ENCODE measurements around the gene ERICH6B. TPM values are rescaled to one million over a fixed set of nuclear protein-coding genes. Genes with fewer than 3 reads are reported as not detected.
A peak's percentile ranks its signal among the peaks of the same experiment; 100 is the strongest.

Gene ERICH6B
- total RNA-seq, 1 experiment from 2014 or later: not detected

- Histone ChIP-seq H3K9me3 (ENCODE audit: low read length) (no peaks in the 10 kb centered on the region), H2AFZ (ENCODE audit: low read length) (no peak overlapping the region), H3K36me3 (ENCODE audit: insufficient read depth, low read length) (no peaks in the 10 kb centered on the region), H4K20me1 (ENCODE audit: insufficient read depth, low read depth, low read length) (no peaks in the 10 kb centered on the region), H3K4me3 (ENCODE audit: low read length) (no peak overlapping the region), H3K4me1 (ENCODE audit: low read length) (no peaks in the 10 kb centered on the region), H3K27me3 (ENCODE audit: low read length) (no peaks in the 10 kb centered on the region), H3K9ac (ENCODE audit: low read length) (no peak overlapping the region), H3K4me2 (ENCODE audit: low read depth, low read length, poor library complexity, severe bottlenecking) (no peak overlapping the region), H3K79me2 (ENCODE audit: low read length) (no peaks in the 10 kb centered on the region), H3K27ac (ENCODE audit: low read length) (no peak overlapping the region), H3K9me2 (replicated peaks; ENCODE audit: insufficient read depth, low read length) (no peaks in the 10 kb centered on the region)
- DNase-seq: no peak
Measured at GRCh38 chr13:45576466-45576865, 39.1 kb downstream of the ERICH6B start.

GRCh38 chr13:45575830-45576180, 39.7 kb downstream of the ERICH6B start:
- Histone ChIP-seq H3K79me2 (ENCODE audit: low read length) (no peaks in the 10 kb centered on the region), H3K9me2 (replicated peaks; ENCODE audit: insufficient read depth, low read length) (no peaks in the 10 kb centered on the region), H3K9me3 (ENCODE audit: low read length) (no peaks in the 10 kb centered on the region), H3K27me3 (ENCODE audit: low read length) (no peaks in the 10 kb centered on the region), H3K4me1 (ENCODE audit: low read length) (no peaks in the 10 kb centered on the region), H3K27ac (ENCODE audit: low read length) (no peak overlapping the region), H2AFZ (ENCODE audit: low read length) (no peak overlapping the region), H3K36me3 (ENCODE audit: insufficient read depth, low read length) (no peaks in the 10 kb centered on the region), H3K4me2 (ENCODE audit: low read depth, low read length, poor library complexity, severe bottlenecking) (no peak overlapping the region), H3K4me3 (ENCODE audit: low read length) (no peak overlapping the region), H3K9ac (ENCODE audit: low read length) (no peak overlapping the region), H4K20me1 (ENCODE audit: insufficient read depth, low read depth, low read length) (no peaks in the 10 kb centered on the region)
- no peak for DNase-seq

GRCh38 chr13:45575146-45575829, 40.3 kb downstream of the ERICH6B start:
- no peaks in the 10 kb centered on the region for H3K4me1 ChIP-seq (ENCODE audit: low read length)
- DNase-seq: no peak
- no peak overlapping the region for H3K4me3 ChIP-seq (ENCODE audit: low read length)
- no peaks in the 10 kb centered on the region for H4K20me1 ChIP-seq (ENCODE audit: insufficient read depth, low read depth, low read length)
- no peaks in the 10 kb centered on the region for H3K9me3 ChIP-seq (ENCODE audit: low read length)
- no peak overlapping the region for H3K9ac ChIP-seq (ENCODE audit: low read length)
- H3K79me2 ChIP-seq (ENCODE audit: low read length): no peaks in the 10 kb centered on the region
- no peak overlapping the region for H2AFZ ChIP-seq (ENCODE audit: low read length)
- no peaks in the 10 kb centered on the region for H3K36me3 ChIP-seq (ENCODE audit: insufficient read depth, low read length)
- H3K27ac ChIP-seq (ENCODE audit: low read length): no peak overlapping the region
- no peak overlapping the region for H3K4me2 ChIP-seq (ENCODE audit: low read depth, low read length, poor library complexity, severe bottlenecking)
- H3K27me3 ChIP-seq (ENCODE audit: low read length): no peaks in the 10 kb centered on the region
- no peaks in the 10 kb centered on the region for H3K9me2 ChIP-seq (replicated peaks; ENCODE audit: insufficient read depth, low read length)

- H3K9me3 ChIP-seq (ENCODE audit: low read length): no peaks in the 10 kb centered on the region
- DNase-seq: peak; percentile 11
- no peaks in the 10 kb centered on the region for H3K9me2 ChIP-seq (replicated peaks; ENCODE audit: insufficient read depth, low read length)
- no peak overlapping the region for H3K4me2 ChIP-seq (ENCODE audit: low read depth, low read length, poor library complexity, severe bottlenecking)
- H3K4me3 ChIP-seq (ENCODE audit: low read length): no peak overlapping the region
- no peaks in the 10 kb centered on the region for H3K4me1 ChIP-seq (ENCODE audit: low read length)
- H3K9ac ChIP-seq (ENCODE audit: low read length): no peak overlapping the region
- H3K27me3 ChIP-seq (ENCODE audit: low read length): no peaks in the 10 kb centered on the region
- H3K27ac ChIP-seq (ENCODE audit: low read length): no peak overlapping the region
- no peaks in the 10 kb centered on the region; the same call in 1 of the 2 replicates for H3K36me3 ChIP-seq (ENCODE audit: insufficient read depth, low read length)
- no peak overlapping the region for H2AFZ ChIP-seq (ENCODE audit: low read length)
- no peaks in the 10 kb centered on the region for H4K20me1 ChIP-seq (ENCODE audit: insufficient read depth, low read depth, low read length)
- no peaks in the 10 kb centered on the region for H3K79me2 ChIP-seq (ENCODE audit: low read length)
Measured at GRCh38 chr13:45565331-45565730, 50.2 kb downstream of the ERICH6B start.

- H3K9me2 ChIP-seq (replicated peaks; ENCODE audit: insufficient read depth, low read length): no peaks in the 10 kb centered on the region
- DNase-seq: peak; percentile 27
- no peak overlapping the region for H3K4me2 ChIP-seq (ENCODE audit: low read depth, low read length, poor library complexity, severe bottlenecking)
- no peaks in the 10 kb centered on the region for H3K9me3 ChIP-seq (ENCODE audit: low read length)
- H3K4me1 ChIP-seq (ENCODE audit: low read length): no peaks in the 10 kb centered on the region
- H3K9ac ChIP-seq (ENCODE audit: low read length): no peak overlapping the region
- H4K20me1 ChIP-seq (ENCODE audit: insufficient read depth, low read depth, low read length): no peaks in the 10 kb centered on the region
- no peaks in the 10 kb centered on the region; the same call in 1 of the 2 replicates for H3K36me3 ChIP-seq (ENCODE audit: insufficient read depth, low read length)
- no peak overlapping the region for H2AFZ ChIP-seq (ENCODE audit: low read length)
- no peak overlapping the region for H3K27ac ChIP-seq (ENCODE audit: low read length)
- no peak overlapping the region for H3K4me3 ChIP-seq (ENCODE audit: low read length)
- H3K79me2 ChIP-seq (ENCODE audit: low read length): no peaks in the 10 kb centered on the region
- H3K27me3 ChIP-seq (ENCODE audit: low read length): no peaks in the 10 kb centered on the region
Measured at GRCh38 chr13:45564133-45564776, 51.3 kb downstream of the ERICH6B start.

- no peaks in the 10 kb centered on the region for H3K36me3 ChIP-seq (ENCODE audit: insufficient read depth, low read length)
- H2AFZ ChIP-seq (ENCODE audit: low read length): no peak overlapping the region
- no peaks in the 10 kb centered on the region for H3K27me3 ChIP-seq (ENCODE audit: low read length)
- H3K4me1 ChIP-seq (ENCODE audit: low read length): no peaks in the 10 kb centered on the region
- no peaks in the 10 kb centered on the region for H3K9me3 ChIP-seq (ENCODE audit: low read length)
- H3K79me2 ChIP-seq (ENCODE audit: low read length): no peaks in the 10 kb centered on the region
- peak; percentile 26 for DNase-seq
- no peaks in the 10 kb centered on the region for H4K20me1 ChIP-seq (ENCODE audit: insufficient read depth, low read depth, low read length)
- H3K4me3 ChIP-seq (ENCODE audit: low read length): no peak overlapping the region
- no peak overlapping the region for H3K4me2 ChIP-seq (ENCODE audit: low read depth, low read length, poor library complexity, severe bottlenecking)
- H3K9ac ChIP-seq (ENCODE audit: low read length): no peak overlapping the region
- H3K27ac ChIP-seq (ENCODE audit: low read length): no peak overlapping the region
- no peaks in the 10 kb centered on the region for H3K9me2 ChIP-seq (replicated peaks; ENCODE audit: insufficient read depth, low read length)
Measured at GRCh38 chr13:45554604-45555109, 60.9 kb downstream of the ERICH6B start.

GRCh38 chr13:45548281-45548680, 67.3 kb downstream of the ERICH6B start:
- H3K4me1 ChIP-seq (ENCODE audit: low read length): peaks cover 10% of the 10 kb centered on the region
- no peak overlapping the region for H3K27ac ChIP-seq (ENCODE audit: low read length)
- no peaks in the 10 kb centered on the region for H3K79me2 ChIP-seq (ENCODE audit: low read length)

GRCh38 chr13:45546410-45546765, 69.2 kb downstream of the ERICH6B start:
- peaks cover 10% of the 10 kb centered on the region for H3K4me1 ChIP-seq (ENCODE audit: low read length)
- H2AFZ ChIP-seq (ENCODE audit: low read length): no peak overlapping the region
- no peaks in the 10 kb centered on the region for H3K9me2 ChIP-seq (replicated peaks; ENCODE audit: insufficient read depth, low read length)
- H3K79me2 ChIP-seq (ENCODE audit: low read length): no peaks in the 10 kb centered on the region
- H4K20me1 ChIP-seq (ENCODE audit: insufficient read depth, low read depth, low read length): 0 out of 2 replicates have a peak, but pooled peaks cover 6% of the 10 kb centered on the region
- H3K4me2 ChIP-seq (ENCODE audit: low read depth, low read length, poor library complexity, severe bottlenecking): no peak overlapping the region
- no peaks in the 10 kb centered on the region for H3K9me3 ChIP-seq (ENCODE audit: low read length)
- H3K36me3 ChIP-seq (ENCODE audit: insufficient read depth, low read length): no peaks in the 10 kb centered on the region
- no peak overlapping the region for H3K9ac ChIP-seq (ENCODE audit: low read length)
- no peak overlapping the region for H3K27ac ChIP-seq (ENCODE audit: low read length)
- no peak overlapping the region for H3K4me3 ChIP-seq (ENCODE audit: low read length)
- no peak for DNase-seq
- no peaks in the 10 kb centered on the region for H3K27me3 ChIP-seq (ENCODE audit: low read length)

More at GRCh38 chr13:45548281-45548680, 67.3 kb downstream of the ERICH6B start:
- Histone ChIP-seq H3K27me3 (ENCODE audit: low read length) (no peaks in the 10 kb centered on the region), H3K9me3 (ENCODE audit: low read length) (no peaks in the 10 kb centered on the region), H3K36me3 (ENCODE audit: insufficient read depth, low read length) (no peaks in the 10 kb centered on the region), H4K20me1 (ENCODE audit: insufficient read depth, low read depth, low read length) (0 out of 2 replicates have a peak, but pooled peaks cover 6% of the 10 kb centered on the region), H2AFZ (ENCODE audit: low read length) (no peak overlapping the region), H3K4me2 (ENCODE audit: low read depth, low read length, poor library complexity, severe bottlenecking) (no peak overlapping the region), H3K9me2 (replicated peaks; ENCODE audit: insufficient read depth, low read length) (no peaks in the 10 kb centered on the region), H3K4me3 (ENCODE audit: low read length) (no peak overlapping the region), H3K9ac (ENCODE audit: low read length) (no peak overlapping the region)
- DNase-seq: peak; percentile 36

Data from Karpas-422 (cell line).